GM19043 (cell line): ENCODE data around the gene HOXD1.
A peak's percentile ranks its signal among the peaks of the same experiment; 100 is the strongest.

Experiments used
- ATAC-seq: cut with Tn5 transposase; IDR thresholded peaks from one replicate; pipeline ENCODE4 v1.9.1; 2021; ENCODE audit warnings: low read depth; ENCODE audit not compliant: unreplicated experiment

Gene HOXD1

DNA sequence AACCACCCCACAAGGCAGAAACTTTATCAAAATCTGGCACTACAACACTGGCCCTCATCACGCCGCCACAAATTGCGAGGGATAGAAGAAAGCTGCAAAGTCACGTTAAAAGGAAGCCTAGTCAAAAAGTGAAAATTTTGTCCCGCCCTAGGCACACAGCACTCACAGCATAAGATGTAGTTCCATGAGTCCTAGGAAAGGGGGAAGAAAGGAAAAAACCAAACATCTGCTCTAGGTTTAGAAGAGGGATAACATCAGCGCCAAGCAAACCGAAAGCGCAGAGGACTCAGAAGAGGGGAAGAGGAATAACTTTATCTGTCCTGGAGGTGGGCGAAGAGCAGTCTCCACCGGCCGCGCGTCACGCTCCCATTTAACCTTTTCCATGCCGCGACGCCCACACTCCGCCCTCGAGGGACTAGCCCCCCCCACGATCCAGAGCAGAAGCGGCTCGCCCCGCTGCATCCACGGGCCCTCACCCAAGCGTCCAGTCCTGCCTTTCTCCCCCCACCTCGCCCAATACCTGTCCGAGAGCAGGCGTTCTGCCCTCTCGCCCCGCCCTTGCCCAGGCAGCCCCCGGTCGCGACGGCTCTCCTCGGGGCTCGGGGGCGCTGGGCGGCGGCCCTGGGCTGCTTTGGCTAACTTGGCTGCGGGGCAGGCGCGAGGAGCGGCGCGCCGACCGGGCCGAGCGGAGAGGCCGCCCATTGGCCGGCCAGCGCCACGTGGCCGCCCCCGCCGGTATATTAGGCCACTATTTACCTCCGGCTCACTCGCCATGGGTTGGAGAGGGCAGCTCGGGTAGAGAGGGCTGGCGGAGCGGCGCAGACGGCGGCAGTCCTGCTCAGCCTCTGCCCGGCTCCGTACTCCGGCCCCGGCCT is at the start of gene HOXD1:
HOXD1 (plus strand) TSS at position 770 of the 875 bp plus-strand sequence. CDS start 134 bp downstream, outside the sequence.
- ATAC-seq, result no peak

DNA sequence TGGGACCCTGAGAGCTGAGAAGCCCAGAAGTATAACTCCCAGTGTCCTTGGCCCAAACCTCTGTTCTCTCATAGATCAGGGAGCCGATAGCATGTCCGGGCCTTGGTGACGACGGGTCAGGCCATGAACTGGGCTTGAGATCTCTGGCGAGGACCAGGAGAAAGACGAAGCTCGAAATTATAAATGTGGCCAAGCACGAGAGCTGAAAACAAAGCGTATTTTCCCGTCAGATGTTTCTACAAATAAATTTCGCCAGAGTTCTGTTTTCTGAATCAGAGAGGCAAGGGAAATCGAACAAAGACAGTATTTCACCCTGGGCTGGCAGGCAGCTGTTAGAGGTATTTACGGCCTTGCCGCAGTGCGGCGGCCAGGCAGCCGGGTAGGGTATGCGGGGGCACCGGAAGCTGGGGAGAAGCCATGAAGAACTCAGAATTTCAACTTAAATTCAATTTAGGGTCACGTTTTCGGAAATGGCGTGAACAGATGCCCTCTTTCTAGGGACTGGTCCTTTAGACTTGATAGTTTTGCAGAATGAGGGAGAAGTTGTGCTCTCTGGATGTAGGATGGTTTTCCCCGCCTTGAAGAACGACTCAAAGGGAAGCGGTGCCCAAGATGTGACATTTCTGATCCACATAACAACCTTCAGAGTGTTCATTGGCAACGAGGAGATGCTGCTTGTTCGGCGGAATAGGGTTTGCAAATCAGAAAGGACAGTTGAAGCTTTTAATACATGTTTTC is 49.4 kb upstream of the HOXD1 start:
- no peak for ATAC-seq

- ATAC-seq, result no peak
Observed at GRCh38 chr2:176139661-176140512, 48.6 kb upstream of the HOXD1 start.

GRCh38 chr2:176140513-176141317 is 47.8 kb upstream of the HOXD1 start:
- peak; percentile 81 for ATAC-seq

- ATAC-seq, result no peak
Observed at GRCh38 chr2:176142281-176142680, 46.2 kb upstream of the HOXD1 start.

DNA sequence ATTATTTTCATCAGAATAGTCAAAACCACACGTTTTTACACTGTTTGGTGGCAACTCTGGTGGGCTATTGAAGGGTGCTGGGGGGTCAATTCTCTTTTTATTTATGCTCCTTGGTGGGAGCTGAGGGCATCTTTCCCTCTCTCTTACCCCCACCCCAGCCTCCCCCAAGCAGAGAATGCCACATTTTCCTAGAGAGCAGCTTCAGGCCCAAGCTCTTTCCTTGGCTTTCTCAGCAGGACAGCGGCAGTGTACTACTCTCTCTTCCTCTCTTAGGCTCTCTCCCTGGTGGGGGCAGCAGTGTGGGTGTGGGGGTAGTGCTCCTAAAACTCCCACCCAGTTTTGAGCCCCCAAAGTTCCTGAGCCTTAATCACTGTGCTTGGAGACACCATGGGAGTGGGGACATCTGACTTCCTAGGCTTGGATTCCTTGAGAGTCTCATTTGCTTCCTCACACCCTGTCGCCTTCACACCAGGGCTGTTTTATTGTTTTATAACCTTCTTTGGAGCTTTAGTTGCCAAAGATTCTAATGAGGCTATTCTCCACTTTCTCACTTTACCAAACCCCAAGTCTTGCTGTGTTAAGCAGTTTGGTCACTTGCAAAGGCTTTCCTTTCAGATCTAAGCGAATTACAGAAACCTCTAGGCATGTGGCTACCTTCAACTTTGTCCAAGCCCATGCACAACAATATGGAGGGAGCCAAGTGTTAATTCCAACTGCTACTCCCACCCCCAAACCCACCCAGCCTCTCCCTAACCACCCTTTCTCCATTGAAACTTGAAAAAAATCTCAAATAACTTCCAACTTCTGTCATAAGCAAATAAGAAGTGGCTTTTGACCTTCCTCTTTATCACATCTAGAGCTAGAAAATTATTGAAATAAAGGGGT is 43.1 kb upstream of the HOXD1 start:
- ATAC-seq, result no peak

GRCh38 chr2:176146101-176146500 is 42.4 kb upstream of the HOXD1 start:
- ATAC-seq, result no peak

GRCh38 chr2:176146645-176147044 is 41.8 kb upstream of the HOXD1 start:
- no peak for ATAC-seq

DNA sequence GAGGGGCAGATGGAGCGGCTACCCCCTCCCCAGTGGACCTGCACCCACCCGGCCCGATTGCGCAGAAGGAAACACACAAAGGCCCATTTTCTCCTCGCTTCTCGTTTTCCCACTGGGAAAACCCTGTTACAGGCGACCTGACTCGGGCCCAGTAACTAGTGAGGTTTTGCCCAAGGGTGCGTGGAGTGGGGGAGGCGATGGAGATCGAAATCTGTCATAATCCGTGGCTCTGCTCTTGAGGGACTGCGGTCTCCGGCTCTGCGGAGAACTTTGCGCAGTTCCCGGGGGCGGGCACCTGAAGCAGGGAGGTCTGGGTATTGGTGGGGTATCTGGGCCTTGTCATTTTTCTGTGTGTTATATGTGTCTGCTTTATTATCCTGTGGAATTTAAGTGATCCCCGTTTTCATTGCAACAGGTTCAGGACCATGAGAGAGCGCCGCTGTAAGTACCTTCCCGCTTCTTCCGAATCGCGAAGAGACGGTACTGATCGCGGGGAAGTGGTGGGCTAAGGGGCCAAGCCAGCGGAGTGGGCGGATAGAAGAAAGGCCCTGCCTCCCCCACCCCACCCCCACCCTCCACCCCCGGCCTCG is 41.2 kb upstream of the HOXD1 start:
- ATAC-seq, result no peak

DNA sequence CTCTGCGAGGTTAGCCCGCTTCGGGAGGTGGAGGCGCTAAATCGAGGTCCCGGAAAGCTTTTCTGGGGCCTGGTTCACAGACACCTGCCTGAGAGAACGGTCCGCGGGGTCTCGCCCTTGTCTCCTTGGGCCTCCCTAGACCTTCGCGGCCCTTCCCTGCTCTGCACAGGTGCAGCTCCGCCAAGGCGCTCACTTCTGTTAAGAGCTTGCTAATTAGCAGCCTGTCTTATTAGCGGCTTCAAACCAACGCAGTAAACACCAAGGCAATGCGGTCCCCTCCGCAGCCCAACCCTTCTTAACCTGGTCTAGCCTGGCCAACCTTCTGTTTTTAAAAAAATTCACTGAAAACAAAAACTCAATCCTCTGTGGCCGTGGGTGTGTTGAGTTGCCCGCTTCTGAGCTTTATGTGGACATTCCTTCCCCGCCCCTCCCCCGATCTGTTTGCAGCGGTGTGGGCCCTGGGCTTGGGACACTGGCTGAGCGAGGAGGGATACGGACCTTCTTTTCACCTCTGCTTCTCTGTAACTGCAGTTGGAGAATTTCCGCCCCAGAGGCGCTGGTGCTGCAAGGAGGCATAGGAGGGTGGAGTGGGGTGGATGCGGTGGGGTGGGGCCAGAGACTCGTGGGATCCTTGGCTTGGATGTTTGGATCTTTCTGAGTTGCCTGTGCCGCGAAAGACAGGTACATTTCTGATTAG is 40.5 kb upstream of the HOXD1 start:
- ATAC-seq, result no peak

GRCh38 chr2:176148751-176149421 is 39.6 kb upstream of the HOXD1 start:
- no peak for ATAC-seq

GRCh38 chr2:176149481-176149938 is 39.0 kb upstream of the HOXD1 start:
- ATAC-seq, result no peak

DNA sequence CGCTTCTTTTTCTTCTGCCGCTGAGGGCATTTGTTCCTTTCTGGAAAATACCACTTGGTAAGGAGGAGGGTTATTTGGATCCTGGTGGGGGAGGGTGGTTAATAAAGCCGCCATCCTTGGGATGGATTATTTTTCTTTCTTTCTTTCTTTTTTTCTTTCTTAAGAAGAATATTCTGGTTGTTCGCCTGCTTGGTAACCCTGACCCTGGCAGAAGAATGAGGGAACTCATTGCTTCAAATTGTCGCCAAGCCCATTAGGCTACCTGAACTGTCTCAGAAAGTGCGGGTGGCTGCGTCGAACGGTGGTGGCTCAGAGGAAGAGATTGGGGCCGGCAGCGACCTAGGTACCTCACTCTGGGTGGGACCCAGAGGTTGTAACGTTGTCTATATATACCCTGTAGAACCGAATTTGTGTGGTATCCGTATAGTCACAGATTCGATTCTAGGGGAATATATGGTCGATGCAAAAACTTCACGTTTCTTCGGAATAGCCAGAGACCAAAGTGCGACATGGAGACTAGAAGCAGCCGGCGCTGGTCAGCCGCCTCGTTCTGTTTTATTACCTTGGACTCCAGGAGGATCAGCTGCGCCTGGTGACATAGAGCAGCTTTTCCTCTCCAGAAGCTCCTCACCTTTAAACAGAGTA is 38.4 kb upstream of the HOXD1 start:
- ATAC-seq, result no peak

DNA sequence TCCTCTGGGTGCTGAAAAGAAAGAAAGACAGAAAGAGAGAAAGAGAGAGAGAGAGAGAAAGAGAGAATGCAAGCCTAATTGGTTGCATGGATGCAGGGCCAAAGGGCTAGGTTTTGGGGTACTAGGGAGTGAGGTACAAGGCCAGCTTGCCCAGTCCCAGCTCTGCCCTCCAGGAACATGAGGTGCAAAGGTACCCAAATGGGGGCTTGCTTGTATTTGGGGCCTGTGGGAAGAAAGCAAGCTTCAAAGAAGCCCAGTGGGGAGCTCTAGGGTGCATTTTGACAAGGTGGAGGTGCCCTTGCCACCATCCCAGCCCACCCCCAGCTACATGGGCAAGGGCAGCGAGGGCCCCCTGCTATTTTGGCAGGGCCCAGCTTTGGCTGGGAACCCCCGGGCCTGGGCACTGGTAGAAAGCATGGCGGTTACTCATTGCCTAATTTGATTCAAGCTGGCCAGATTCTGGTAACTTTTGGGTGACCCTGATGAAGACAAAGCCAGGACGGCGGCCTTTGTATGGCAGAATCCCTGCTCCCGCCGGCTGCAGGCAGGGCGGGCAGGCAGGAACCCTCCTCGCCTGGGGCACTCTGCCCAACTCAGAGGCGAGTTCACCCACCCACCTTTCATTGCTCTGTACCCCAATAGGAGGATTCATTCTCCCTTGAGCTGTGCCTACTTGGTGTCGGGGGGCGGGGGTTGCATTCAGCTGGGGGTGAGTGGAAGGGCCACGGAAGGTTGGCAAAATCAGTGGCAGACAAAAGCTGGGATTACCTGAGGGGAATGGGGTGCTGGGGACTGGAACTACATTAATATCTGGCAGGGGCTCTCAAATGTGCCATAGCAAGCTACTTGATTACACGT is 37.7 kb upstream of the HOXD1 start:
- ATAC-seq, result no peak

DNA sequence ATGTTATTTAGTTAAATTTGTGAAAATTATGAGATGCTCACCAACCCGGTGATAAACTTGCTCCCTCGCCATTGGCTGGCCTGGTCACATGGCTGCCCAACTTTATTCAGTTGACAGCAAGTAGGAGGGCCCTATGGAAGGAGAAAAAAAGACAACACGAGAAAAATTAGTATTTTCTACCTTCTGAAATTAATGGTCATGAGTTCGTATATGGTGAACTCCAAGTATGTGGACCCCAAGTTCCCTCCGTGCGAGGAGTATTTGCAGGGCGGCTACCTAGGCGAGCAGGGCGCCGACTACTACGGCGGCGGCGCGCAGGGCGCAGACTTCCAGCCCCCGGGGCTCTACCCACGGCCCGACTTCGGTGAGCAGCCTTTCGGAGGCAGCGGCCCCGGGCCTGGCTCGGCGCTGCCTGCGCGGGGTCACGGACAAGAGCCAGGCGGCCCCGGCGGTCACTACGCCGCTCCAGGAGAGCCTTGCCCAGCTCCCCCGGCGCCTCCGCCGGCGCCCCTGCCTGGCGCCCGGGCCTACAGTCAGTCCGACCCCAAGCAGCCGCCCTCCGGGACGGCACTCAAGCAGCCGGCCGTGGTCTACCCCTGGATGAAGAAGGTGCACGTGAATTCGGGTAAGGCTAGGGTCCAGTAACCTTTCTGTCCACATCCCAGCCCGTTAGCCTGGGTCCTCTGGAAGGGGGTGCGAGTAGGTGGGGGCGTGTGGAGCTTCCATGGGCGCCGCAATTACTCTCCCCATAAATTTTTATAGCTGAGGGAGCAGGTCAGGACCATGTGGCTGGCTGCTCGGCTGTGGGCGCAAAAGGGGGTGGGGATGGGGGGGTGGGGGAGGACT is 36.8 kb upstream of the HOXD1 start, which contains the start of gene HOXD4:
HOXD4 (plus strand) TSS at position 109 of the 846 bp plus-strand sequence; CDS start at position 193, 84 bp downstream.
- no peak for ATAC-seq
